K562 (cell line): ENCODE results near the gene PTBP3. TPM values are rescaled to one million over a fixed set of nuclear protein-coding genes. Genes with fewer than 3 reads are reported as not detected.
A peak's percentile ranks its signal among the peaks of the same experiment; 100 is the strongest.

Experiments
- ATAC-seq: fragments of 200-7000 bp; cut with Tn5 transposase; 3 replicates; pipeline ENCODE4 v1.9.1; 2020; ENCODE audit warnings: moderate library complexity
- BruUV-seq: library from RNA; stranded (reverse); fragments of 400-500 nt; replicated peaks from 2 replicates; lab custom pipeline; 2021; lab: Mats Ljungman, UMichigan
- CTCF ChIA-PET: fragments of 300-600 bp; formaldehyde crosslinking; extraction: SDS; loops from one replicate; lab custom pipeline; 2021; ENCODE audit warnings: low intra/inter-chr PET ratio; lab: Yijun Ruan, JAX
- POLR2A ChIA-PET: fragments of 300-600, 350-650 bp; sonication (Branson Sonifier 250); formaldehyde crosslinking; extraction: SDS; loops from one replicate; lab custom pipeline; 2021; ENCODE audit warnings: antibody characterized with exemption, inconsistent platforms; lab: Yijun Ruan, JAX
- DNase-seq, 4 experiments: peaks; one replicate each; pipeline versions ENCODE4 v3.0.0 to v3.0.0-alpha.2; 2011 to 2018; ENCODE audit warnings: low spot score in 3 of 4, mixed read lengths in 3 of 4; ENCODE audit errors: extremely low read depth in 1 of 4
- FAIRE-seq: peaks from 2 replicates; lab custom pipeline; 2011; peaks lifted over from hg19 to GRCh38; lab: Jason Lieb, UNC
- H2AFZ ChIP-seq: 2 replicates; pipeline ENCODE4 v1.6.0; 2011; ENCODE audit warnings: low read depth, low read length, control low read depth, inconsistent platforms
- H3K27ac ChIP-seq: fragments of 200-600 bp; 3 replicates; pipeline ENCODE4 v1.8.0; 2011; ENCODE audit warnings: low read depth, mild to moderate bottlenecking, control low read depth, inconsistent platforms, low read length, moderate library complexity, mixed read lengths; ENCODE audit errors: extremely low read depth
- H3K27me3 ChIP-seq, 2 experiments: fragments of 300-600 bp in 1 of 2; 2 replicates in 1 of 2; 3 replicates in 1 of 2; pipeline versions ENCODE4 v1.6.0 to v1.8.0; 2011; ENCODE audit warnings: inconsistent platforms in 2 of 2, low read length in 2 of 2, mild to moderate bottlenecking in 1 of 2, mixed read lengths in 1 of 2, moderate library complexity in 1 of 2; ENCODE audit not compliant: control insufficient read depth in 2 of 2, insufficient read depth in 2 of 2
- H3K36me3 ChIP-seq: fragments of 300-600 bp; 3 replicates; pipeline ENCODE4 v1.8.0; 2011; ENCODE audit warnings: mild to moderate bottlenecking, low read length, inconsistent platforms; ENCODE audit not compliant: control insufficient read depth, insufficient read depth
- H3K4me1 ChIP-seq, 2 experiments: fragments of 200-600 bp in 1 of 2; replicated peaks in 1 of 2; 2 replicates in 1 of 2; 3 replicates in 1 of 2; pipeline versions ENCODE4 v1.5.1 to v1.8.0; 2011; ENCODE audit warnings: inconsistent platforms in 2 of 2, low read length in 2 of 2, mild to moderate bottlenecking in 1 of 2, mixed read lengths in 1 of 2, moderate library complexity in 1 of 2; ENCODE audit not compliant: control insufficient read depth in 2 of 2, insufficient read depth in 2 of 2
- H3K4me2 ChIP-seq: 2 replicates; pipeline ENCODE4 v1.6.1; 2011; ENCODE audit warnings: low read length, control low read depth, inconsistent platforms, mixed read lengths; ENCODE audit not compliant: insufficient read depth
- H3K4me3 ChIP-seq: fragments of 200-600 bp; sonication (generic), shearing (Covaris generic); 2 replicates; pipeline ENCODE4 v1.5.1; 2016; ENCODE audit warnings: control low read depth, inconsistent platforms
- H3K79me2 ChIP-seq: fragments of 200-600 bp; 3 replicates; pipeline ENCODE4 v1.8.0; 2011; ENCODE audit warnings: low read length, inconsistent platforms; ENCODE audit not compliant: control insufficient read depth, insufficient read depth
- H3K9ac ChIP-seq, 2 experiments: 2 replicates each; pipeline versions ENCODE4 v1.6.0 to v1.6.1; 2011; ENCODE audit warnings: low read depth in 2 of 2, low read length in 2 of 2, control low read depth in 1 of 2, inconsistent platforms in 1 of 2, mild to moderate bottlenecking in 1 of 2, mixed read lengths in 1 of 2; ENCODE audit not compliant: insufficient read depth in 1 of 2
- H3K9me1 ChIP-seq: one replicate; pipeline ENCODE4 v1.6.0; 2011; ENCODE audit warnings: inconsistent platforms, mild to moderate bottlenecking, low read length, moderate library complexity; ENCODE audit not compliant: control insufficient read depth, insufficient read depth
- H3K9me3 ChIP-seq: replicated peaks from 2 replicates; pipeline ENCODE4 v1.5.1; 2011; ENCODE audit warnings: low read depth, low read length, inconsistent platforms; ENCODE audit not compliant: control insufficient read depth, insufficient read depth
- H4K20me1 ChIP-seq: replicated peaks from 2 replicates; pipeline ENCODE4 v1.6.1; 2011; ENCODE audit warnings: low read length, inconsistent platforms, mixed read lengths; ENCODE audit not compliant: control insufficient read depth, insufficient read depth
- BRF2 ChIP-seq: IDR thresholded peaks from 3 replicates; pipeline ENCODE4 v1.6.1; 2011; ENCODE audit warnings: borderline replicate concordance, mild to moderate bottlenecking; ENCODE audit not compliant: insufficient read length, insufficient read depth
- GATAD2A ChIP-seq: fragments of 450-650 bp; IDR thresholded peaks from 2 replicates; pipeline ENCODE4 v1.6.1; 2017
- RBM25 ChIP-seq: fragments of 200-400 bp; formaldehyde crosslinking; IDR thresholded peaks from 2 replicates; pipeline ENCODE4 v1.6.1; 2018; ENCODE audit warnings: low read length, low read depth, moderate library complexity; ENCODE audit not compliant: severe bottlenecking
- ZNF121 ChIP-seq: sonication (generic); formaldehyde crosslinking; conservative IDR thresholded peaks from 2 replicates; pipeline ENCODE4 v1.8.0; 2022; ENCODE audit warnings: missing genetic modification reagents
- ZNF655 ChIP-seq: fragments of 250-450 bp; sonication (Bioruptor Pico); IDR thresholded peaks from 2 replicates; pipeline ENCODE4 v1.5.0; 2021
- WGBS: fragments of 100-300 bp; shearing (Covaris generic); methylation state at CpG from one replicate; pipeline ENCODE4 v1.1.6; 2016; ENCODE audit warnings: low coverage, mixed read lengths; ENCODE audit not compliant: insufficient coverage; ENCODE audit errors: missing lambda C conversion rate; 5-methylcytosine and 5-hydroxymethylcytosine counted together
- in situ Hi-C: fragments of 300-500 bp; cut with MboI; formaldehyde crosslinking; loops from 4 replicates; pipeline ENCODE4 v1.15.0; 2018; ENCODE audit warnings: inconsistent platforms, mixed read lengths
- intact Hi-C: fragments of 100-400 bp; cut with micrococcal nuclease; formaldehyde crosslinking; loops from 2 replicates; pipeline ENCODE4 v1.14.2; 2022
- polyA plus RNA-seq, 8 experiments: library from polyadenylated mRNA; depleted of rRNA in 4 of 8; stranded (reverse) in 5 of 8; unstranded in 3 of 8; fragments of >200 nt; fragmentation: Nextera tagmentation in 2 of 8; fragmentation: Illumina TruSeq in 1 of 8; extraction: Ambion mirVana in 2 of 8; extraction: Trizol in 1 of 8; gene quantifications; 2 replicates each; pipeline versions ENCODE4 v1.2.1 to v1.2.3, GENCODE V29; 2011 to 2014; ENCODE audit warnings: inconsistent platforms in 1 of 8, missing spikeins in 1 of 8
- total RNA-seq, 7 experiments: library from RNA; depleted of rRNA in 6 of 7; stranded (reverse); fragments of >200 nt in 6 of 7; fragmentation: Illumina TruSeq in 2 of 7; extraction: Trizol in 2 of 7; gene quantifications; 2 replicates each; pipeline versions ENCODE4 v1.2.1 to v1.2.3, GENCODE V29; 2011 to 2021; ENCODE audit warnings: low replicate concordance in 1 of 7
- TF ChIP-seq, protein P1 (sequence below): fragments of 450-650 bp; conservative IDR thresholded peaks from 2 replicates; pipeline ENCODE4 v1.6.1; 2016; ENCODE audit warnings: missing genetic modification characterization, low read depth, mild to moderate bottlenecking, missing compliant biosample characterization, moderate library complexity
- TF ChIP-seq, protein P2 (sequence below), 2 experiments: IDR thresholded peaks in 1 of 2; conservative IDR thresholded peaks in 1 of 2; 2 replicates each; pipeline ENCODE4 v1.6.1; 2016; ENCODE audit warnings: low read depth in 2 of 2, mild to moderate bottlenecking in 1 of 2, missing compliant biosample characterization in 1 of 2, missing genetic modification characterization in 1 of 2, moderate library complexity in 1 of 2

PTBP3 gene
- total and polyA plus RNA-seq, 9 of the 15 experiments (the other 6 are each of a cell fraction or from before 2014, with no cell fraction given), result 22.4 to 132 (median 68.0) TPM

GRCh38 chr9:112312139-112312538, 21.3 kb downstream of the PTBP3 start:
- 88% methylated on average over 5 of the region's 7 CpGs for WGBS
- Histone ChIP-seq H4K20me1 (peaks cover 3% of the 10 kb centered on the region; the same call in 1 of the 2 replicates), H3K4me1 (peaks cover 21 to 41% of the 10 kb centered on the region in 2 experiments), H3K79me2 (peaks cover 98% of the 10 kb centered on the region), H2AFZ (no peak overlapping the region), H3K4me3 (no peak overlapping the region), H3K9me1 (no peaks in the 10 kb centered on the region)
- no peak for DNase-seq
- BruUV-seq, result no TSS peak
- CTCF ChIA-PET, result no interaction called here
- ATAC-seq, result no peak
- intact Hi-C loops, result loop anchor here (5.0 to 10.0 kb wide), 2 partner anchors 63 to 140 kb away; no protein-coding TSS in a partner anchor
- TF ChIP-seq ZNF655 (no peak), GATAD2A (no peak), ZNF121 (CRISPR knock-in tag) (peak; percentile 97), BRF2 (no peak), RBM25 (peak; percentile 79)
- TF ChIP-seq, protein P1, sequence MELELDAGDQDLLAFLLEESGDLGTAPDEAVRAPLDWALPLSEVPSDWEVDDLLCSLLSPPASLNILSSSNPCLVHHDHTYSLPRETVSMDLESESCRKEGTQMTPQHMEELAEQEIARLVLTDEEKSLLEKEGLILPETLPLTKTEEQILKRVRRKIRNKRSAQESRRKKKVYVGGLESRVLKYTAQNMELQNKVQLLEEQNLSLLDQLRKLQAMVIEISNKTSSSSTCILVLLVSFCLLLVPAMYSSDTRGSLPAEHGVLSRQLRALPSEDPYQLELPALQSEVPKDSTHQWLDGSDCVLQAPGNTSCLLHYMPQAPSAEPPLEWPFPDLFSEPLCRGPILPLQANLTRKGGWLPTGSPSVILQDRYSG (tag), result no peak
- TF ChIP-seq, protein P2, sequence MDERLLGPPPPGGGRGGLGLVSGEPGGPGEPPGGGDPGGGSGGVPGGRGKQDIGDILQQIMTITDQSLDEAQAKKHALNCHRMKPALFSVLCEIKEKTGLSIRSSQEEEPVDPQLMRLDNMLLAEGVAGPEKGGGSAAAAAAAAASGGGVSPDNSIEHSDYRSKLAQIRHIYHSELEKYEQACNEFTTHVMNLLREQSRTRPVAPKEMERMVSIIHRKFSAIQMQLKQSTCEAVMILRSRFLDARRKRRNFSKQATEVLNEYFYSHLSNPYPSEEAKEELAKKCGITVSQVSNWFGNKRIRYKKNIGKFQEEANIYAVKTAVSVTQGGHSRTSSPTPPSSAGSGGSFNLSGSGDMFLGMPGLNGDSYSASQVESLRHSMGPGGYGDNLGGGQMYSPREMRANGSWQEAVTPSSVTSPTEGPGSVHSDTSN (CRISPR knock-in tag; IDR thresholded peaks at IDR 0.05; ENCODE audit: low read depth), result no peak
- TF ChIP-seq, protein P2 (tag; conservative IDR thresholded peaks at IDR 0.05; ENCODE audit: low read depth), result no peak
- TF ChIP-seq, all 486 proteins: peak for 2
- no peak overlapping the region for H3K9ac ChIP-seq
- no peaks in the 10 kb centered on the region for H3K27me3 ChIP-seq
- peaks cover 19% of the 10 kb centered on the region; the same call in 2 of the 3 replicates for H3K36me3 ChIP-seq
- FAIRE-seq, result no peak
- H3K27ac ChIP-seq, result no peak overlapping the region
- no peak overlapping the region for H3K4me2 ChIP-seq
- no peaks in the 10 kb centered on the region for H3K9me3 ChIP-seq
- in situ Hi-C loops, result no loop called here
- POLR2A ChIA-PET, result interaction anchor here (1.3 kb wide), 1 partner anchor 10 kb away, joined by 3 read pairs; no protein-coding TSS in a partner anchor
